22Rv1 (cell line): ENCODE measurements around the gene MPL.

Source experiments
- H3K27ac ChIP-seq: fragments of 450-650 bp; 2 replicates; pipeline ENCODE4 v1.5.1; 2017
- CTCF ChIP-seq: fragments of 450-650 bp; IDR thresholded peaks from 2 replicates; pipeline ENCODE4 v1.5.1; 2017; ENCODE audit warnings: mild to moderate bottlenecking
- ZFX ChIP-seq: fragments of 450-650 bp; IDR thresholded peaks from 2 replicates; pipeline ENCODE4 v1.6.1; 2017; ENCODE audit warnings: antibody characterized with exemption, borderline replicate concordance

Gene MPL

GRCh38 chr1:43293896-43294760 lies 43.5 kb upstream of the MPL start:
- no peak overlapping the region for H3K27ac ChIP-seq
- TF ChIP-seq CTCF, result no peak

GRCh38 chr1:43294761-43295160 lies 42.9 kb upstream of the MPL start:
- no peak overlapping the region for H3K27ac ChIP-seq
- TF ChIP-seq CTCF (no peak), ZFX (no peak)

- no peak overlapping the region for H3K27ac ChIP-seq
- no peak for TF ChIP-seq ZFX
- TF ChIP-seq CTCF, result no peak
Measured at GRCh38 chr1:43296207-43296606, 41.4 kb upstream of the MPL start.

- no peak overlapping the region for H3K27ac ChIP-seq
- TF ChIP-seq CTCF (no peak), ZFX (no peak)
Measured at GRCh38 chr1:43298055-43298454, 39.6 kb upstream of the MPL start.

GRCh38 chr1:43299101-43299500 lies 38.5 kb upstream of the MPL start:
- TF ChIP-seq ZFX, result no peak
- TF ChIP-seq CTCF, result no peak
- no peak overlapping the region for H3K27ac ChIP-seq

- TF ChIP-seq ZFX, result no peak
- TF ChIP-seq CTCF, result no peak
- H3K27ac ChIP-seq, result no peak within 1 kb of the TSS
Measured at GRCh38 chr1:43300378-43301094, 37.1 kb upstream of the MPL start, which contains the start of gene TIE1. Gene TIE1 (plus strand): TSS chr1:43300982. CDS start chr1:43301072, 90 bp downstream.

GRCh38 chr1:43302201-43302600 lies 35.4 kb upstream of the MPL start:
- TF ChIP-seq ZFX (no peak), CTCF (no peak)
- no peak overlapping the region for H3K27ac ChIP-seq
